ENCODE measurements around the gene TWF2.

Gene TWF2

DNA sequence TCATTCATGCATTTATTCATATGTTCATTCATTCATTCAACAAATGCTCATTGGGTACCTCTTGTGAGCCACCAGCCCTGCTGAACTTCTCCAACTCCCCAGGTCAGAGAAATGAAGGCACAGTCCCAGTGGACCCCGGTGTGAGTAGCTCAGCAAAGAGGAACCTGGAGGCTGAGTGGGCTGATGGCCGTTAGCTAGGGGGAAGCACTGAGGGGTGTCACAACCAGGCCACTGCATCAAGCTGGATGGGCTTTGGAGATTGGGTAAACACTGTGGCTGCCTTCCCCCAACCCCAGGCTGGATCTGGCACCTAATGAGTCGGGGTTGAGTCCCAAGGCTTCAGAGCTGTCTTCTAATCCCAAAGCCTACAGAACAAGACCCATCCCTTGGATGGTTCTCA is 53.1 kb downstream of the TWF2 start:
- no peaks in the 10 kb centered on the region for H3K36me3 ChIP-seq (ENCODE audit: control insufficient read depth in 1 of 2, insufficient read depth in 2 of 2, low read length in 2 of 2)
- H3K4me1 ChIP-seq (ENCODE audit: control insufficient read depth in 1 of 2, insufficient read depth in 2 of 2, low read length in 2 of 2) = peaks cover 11 to 13% of the 10 kb centered on the region in 2 donors
- no peak overlapping the region for H3K4me3 ChIP-seq (ENCODE audit: low read depth in 1 of 2, low read length in 2 of 2)
- H3K9me3 ChIP-seq (ENCODE audit: control insufficient read depth in 1 of 2, low read length in 2 of 2) = no peaks in the 10 kb centered on the region
- H3K27ac ChIP-seq (ENCODE audit: low read length) = no peak overlapping the region
- no peaks in the 10 kb centered on the region for H3K27me3 ChIP-seq (ENCODE audit: low read depth, low read length)

DNA sequence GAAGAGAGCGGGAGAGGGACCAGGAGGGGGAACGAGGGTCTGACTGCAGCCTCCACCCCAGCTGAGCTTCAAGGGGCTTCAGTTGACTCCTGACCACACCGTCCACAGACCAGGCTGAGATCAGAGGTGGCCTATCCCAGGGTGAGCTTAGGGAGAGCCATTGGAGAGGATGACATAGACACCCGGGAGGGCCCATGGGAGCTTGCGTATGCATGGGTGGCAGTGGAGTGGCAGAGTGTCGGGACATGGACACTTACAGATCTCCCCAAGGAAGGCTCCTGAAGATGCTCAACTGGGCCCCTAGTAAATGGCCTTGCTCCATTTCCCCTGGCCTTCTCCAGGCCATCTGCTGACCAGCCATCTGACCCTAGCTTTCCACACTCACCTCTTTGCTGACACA is 53.6 kb downstream of the TWF2 start:
- H3K9me3 ChIP-seq (ENCODE audit: control insufficient read depth in 1 of 2, low read length in 2 of 2) = no peaks in the 10 kb centered on the region
- H3K27ac ChIP-seq (ENCODE audit: low read length) = no peak overlapping the region
- H3K4me1 ChIP-seq (ENCODE audit: control insufficient read depth in 1 of 2, insufficient read depth in 2 of 2, low read length in 2 of 2) = peaks cover 7 to 8% of the 10 kb centered on the region in 2 donors
- no peaks in the 10 kb centered on the region for H3K36me3 ChIP-seq (ENCODE audit: control insufficient read depth in 1 of 2, insufficient read depth in 2 of 2, low read length in 2 of 2)
- H3K4me3 ChIP-seq (ENCODE audit: low read depth in 1 of 2, low read length in 2 of 2) = no peak overlapping the region
- H3K27me3 ChIP-seq (ENCODE audit: low read depth, low read length) = no peaks in the 10 kb centered on the region

DNA sequence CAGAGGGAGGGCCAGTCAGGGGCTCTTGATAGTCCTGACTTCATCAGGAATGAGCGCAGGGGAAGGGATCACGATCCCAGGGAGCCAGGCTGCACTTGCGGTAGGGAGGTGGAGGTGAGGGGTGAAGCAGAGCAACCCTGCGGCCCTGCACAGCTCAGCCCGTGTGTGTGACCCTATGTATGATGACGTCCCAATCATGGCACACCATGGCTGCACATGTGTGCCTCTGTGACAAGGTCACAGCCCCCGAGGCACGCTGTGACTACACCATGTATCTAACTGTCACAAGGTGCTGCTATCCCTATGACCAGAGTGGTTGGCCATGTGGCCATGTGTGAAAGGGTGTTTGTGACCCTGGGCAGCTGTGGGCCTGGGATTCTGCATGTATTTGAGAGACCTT is 54.3 kb downstream of the TWF2 start:
- H3K4me3 ChIP-seq (ENCODE audit: low read depth in 1 of 2, low read length in 2 of 2) = no peak overlapping the region
- peaks cover under 1 to 2% of the 10 kb centered on the region in 2 donors for H3K4me1 ChIP-seq (ENCODE audit: control insufficient read depth in 1 of 2, insufficient read depth in 2 of 2, low read length in 2 of 2)
- H3K36me3 ChIP-seq (ENCODE audit: control insufficient read depth in 1 of 2, insufficient read depth in 2 of 2, low read length in 2 of 2) = no peaks in the 10 kb centered on the region
- H3K9me3 ChIP-seq (ENCODE audit: control insufficient read depth in 1 of 2, low read length in 2 of 2) = no peaks in the 10 kb centered on the region
- H3K27ac ChIP-seq (ENCODE audit: low read length) = no peak overlapping the region
- H3K27me3 ChIP-seq (ENCODE audit: low read depth, low read length) = no peaks in the 10 kb centered on the region

DNA sequence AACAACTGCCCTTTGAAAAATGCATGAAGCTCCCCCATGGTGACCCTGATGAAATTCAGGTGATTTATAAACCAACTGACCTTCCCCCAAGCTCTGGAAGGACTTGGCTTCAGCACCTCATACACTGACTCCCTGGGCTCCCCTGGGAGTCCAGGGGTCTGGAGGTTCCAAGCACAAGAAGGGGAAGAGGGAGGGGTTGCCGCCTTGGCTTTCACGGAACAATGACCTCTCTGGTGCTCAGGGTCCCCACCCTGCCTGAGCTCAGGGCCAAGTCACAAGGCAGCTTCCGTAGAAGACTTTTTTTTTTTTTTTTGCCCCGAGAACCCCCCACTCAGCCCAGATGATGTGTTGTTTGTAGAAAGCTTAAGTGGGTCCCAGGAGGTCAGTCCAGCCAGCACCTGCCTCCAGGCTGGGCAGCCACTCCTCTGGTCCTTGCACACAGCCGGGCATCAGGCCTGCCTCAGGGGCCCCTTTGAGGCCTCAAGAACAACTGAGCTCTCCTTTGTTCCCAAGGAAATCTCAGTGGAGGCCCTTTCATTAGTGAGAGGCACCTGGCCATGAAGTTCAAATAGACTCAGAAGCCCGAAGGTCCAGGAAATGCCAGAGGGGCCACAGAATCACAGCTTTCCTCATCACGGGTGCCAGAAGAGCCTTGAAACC is 55.0 kb downstream of the TWF2 start:
- no peak overlapping the region for H3K4me3 ChIP-seq (ENCODE audit: low read depth in 1 of 2, low read length in 2 of 2)
- H3K27ac ChIP-seq (ENCODE audit: low read length) = no peak overlapping the region
- H3K9me3 ChIP-seq (ENCODE audit: control insufficient read depth in 1 of 2, low read length in 2 of 2) = no peaks in the 10 kb centered on the region
- no peaks in the 10 kb centered on the region for H3K27me3 ChIP-seq (ENCODE audit: low read depth, low read length)
- no peaks in the 10 kb centered on the region for H3K4me1 ChIP-seq (ENCODE audit: control insufficient read depth in 1 of 2, insufficient read depth in 2 of 2, low read length in 2 of 2)
- no peaks in the 10 kb centered on the region for H3K36me3 ChIP-seq (ENCODE audit: control insufficient read depth in 1 of 2, insufficient read depth in 2 of 2, low read length in 2 of 2)

DNA sequence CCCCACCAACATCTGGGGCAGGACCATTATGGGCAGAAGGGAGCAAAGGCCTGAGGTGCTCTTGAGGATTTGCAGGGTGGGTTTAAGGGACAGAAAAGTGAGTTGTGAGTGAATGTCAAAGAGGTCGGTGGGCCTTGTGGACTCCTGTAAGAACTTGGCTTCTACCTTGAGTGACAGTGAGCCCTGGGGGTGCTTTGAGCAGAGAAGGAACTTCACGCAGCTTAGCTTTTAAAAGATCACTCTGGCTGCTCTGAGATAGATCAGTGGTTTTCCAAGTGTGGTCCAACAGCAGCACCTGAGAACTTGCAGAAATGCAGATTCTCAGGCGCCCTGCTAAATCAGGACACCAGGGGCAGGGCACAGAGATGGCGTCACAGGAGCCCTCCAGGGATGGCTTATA is 56.3 kb downstream of the TWF2 start:
- no peak overlapping the region for H3K4me3 ChIP-seq (ENCODE audit: low read depth in 1 of 2, low read length in 2 of 2)
- no peaks in the 10 kb centered on the region for H3K36me3 ChIP-seq (ENCODE audit: control insufficient read depth in 1 of 2, insufficient read depth in 2 of 2, low read length in 2 of 2)
- H3K4me1 ChIP-seq (ENCODE audit: control insufficient read depth in 1 of 2, insufficient read depth in 2 of 2, low read length in 2 of 2) = no peaks in the 10 kb centered on the region
- no peak overlapping the region for H3K27ac ChIP-seq (ENCODE audit: low read length)
- no peaks in the 10 kb centered on the region for H3K27me3 ChIP-seq (ENCODE audit: low read depth, low read length)
- H3K9me3 ChIP-seq (ENCODE audit: control insufficient read depth in 1 of 2, low read length in 2 of 2) = no peaks in the 10 kb centered on the region

DNA sequence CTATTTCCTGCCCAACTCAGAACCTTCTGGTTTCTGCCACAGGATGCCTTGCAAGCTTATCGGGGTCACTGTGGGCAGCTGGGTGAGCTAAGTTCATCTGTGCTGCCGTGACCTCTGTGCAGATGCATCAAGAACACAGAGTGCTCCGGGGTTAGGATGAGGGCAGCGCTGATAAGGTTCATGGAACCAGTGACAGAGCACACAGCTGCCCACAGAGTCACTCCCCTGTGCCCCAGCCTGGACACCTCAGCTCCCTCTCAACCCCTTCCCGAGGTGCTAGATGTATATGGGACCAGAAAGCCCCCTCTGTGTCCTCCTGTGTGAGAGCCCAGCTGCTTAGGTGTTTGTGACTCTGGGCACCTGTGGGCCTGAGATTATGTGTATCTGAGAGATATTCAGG is 56.8 kb downstream of the TWF2 start:
- H3K27ac ChIP-seq (ENCODE audit: low read length) = no peak overlapping the region
- H3K9me3 ChIP-seq (ENCODE audit: control insufficient read depth in 1 of 2, low read length in 2 of 2) = no peaks in the 10 kb centered on the region
- no peaks in the 10 kb centered on the region for H3K27me3 ChIP-seq (ENCODE audit: low read depth, low read length)
- no peak overlapping the region for H3K4me3 ChIP-seq (ENCODE audit: low read depth in 1 of 2, low read length in 2 of 2)
- H3K36me3 ChIP-seq (ENCODE audit: control insufficient read depth in 1 of 2, insufficient read depth in 2 of 2, low read length in 2 of 2) = no peaks in the 10 kb centered on the region
- H3K4me1 ChIP-seq (ENCODE audit: control insufficient read depth in 1 of 2, insufficient read depth in 2 of 2, low read length in 2 of 2) = no peaks in the 10 kb centered on the region

DNA sequence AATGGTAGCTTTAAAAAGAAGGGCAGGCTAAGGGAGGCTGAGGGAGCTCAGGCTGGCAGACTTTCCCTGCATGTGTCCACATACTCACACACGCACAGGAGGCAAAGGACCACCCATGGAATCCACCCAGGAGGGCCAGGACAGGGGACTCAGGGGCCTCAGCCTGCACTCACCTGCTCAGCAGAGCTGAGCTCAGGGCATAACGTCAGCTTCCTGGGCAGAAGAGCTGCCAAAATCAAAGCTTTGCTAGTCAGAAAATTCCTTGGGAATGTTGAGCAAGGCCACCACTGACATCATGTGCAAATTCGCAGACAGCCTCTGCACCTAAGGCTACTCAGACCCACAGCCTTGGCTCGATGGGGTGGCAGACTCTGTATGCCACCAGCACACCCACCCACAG is 57.4 kb downstream of the TWF2 start:
- Histone ChIP-seq H3K36me3 (ENCODE audit: control insufficient read depth in 1 of 2, insufficient read depth in 2 of 2, low read length in 2 of 2) (no peaks in the 10 kb centered on the region), H3K4me3 (ENCODE audit: low read depth in 1 of 2, low read length in 2 of 2) (no peak overlapping the region), H3K9me3 (ENCODE audit: control insufficient read depth in 1 of 2, low read length in 2 of 2) (no peaks in the 10 kb centered on the region), H3K27me3 (ENCODE audit: low read depth, low read length) (no peaks in the 10 kb centered on the region), H3K27ac (ENCODE audit: low read length) (no peak overlapping the region), H3K4me1 (ENCODE audit: control insufficient read depth in 1 of 2, insufficient read depth in 2 of 2, low read length in 2 of 2) (no peaks in the 10 kb centered on the region)
